GM19324 (cell line): ENCODE results near the gene PCED1B.

ENCODE experiments used
- ATAC-seq: cut with Tn5 transposase; IDR thresholded peaks from one replicate; pipeline ENCODE4 v1.9.1; 2021; ENCODE audit warnings: mild to moderate bottlenecking, moderate library complexity; ENCODE audit not compliant: unreplicated experiment, low FRiP score

PCED1B gene

DNA sequence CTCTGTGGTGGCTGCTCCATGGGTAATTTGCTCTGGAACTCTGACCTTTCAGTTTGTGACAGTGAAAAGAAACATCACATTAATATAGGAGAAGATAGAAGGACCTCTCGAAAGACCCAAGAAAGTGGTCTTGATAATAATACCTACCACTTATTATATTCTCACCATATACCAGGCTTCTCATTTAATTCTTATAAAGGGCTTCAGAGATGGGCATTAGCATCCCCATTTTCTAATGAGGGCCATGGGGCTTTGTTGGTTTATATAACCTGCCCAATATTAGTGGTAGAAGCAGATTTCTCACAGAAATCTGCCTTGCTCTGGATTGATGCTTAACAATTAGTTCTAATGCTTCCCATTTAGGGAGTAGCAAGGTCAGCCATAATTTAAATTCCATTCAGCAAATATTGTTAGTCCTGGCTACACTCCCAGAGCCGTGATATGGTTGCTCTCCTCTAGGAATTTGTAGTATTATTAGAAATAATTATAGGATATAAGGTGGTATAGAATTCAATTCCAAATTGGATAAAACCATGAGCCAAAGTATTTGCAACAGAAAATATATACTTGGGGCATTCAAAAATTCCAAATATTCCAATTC, 7.8 kb downstream of the PCED1B start:
- no peak for ATAC-seq

DNA sequence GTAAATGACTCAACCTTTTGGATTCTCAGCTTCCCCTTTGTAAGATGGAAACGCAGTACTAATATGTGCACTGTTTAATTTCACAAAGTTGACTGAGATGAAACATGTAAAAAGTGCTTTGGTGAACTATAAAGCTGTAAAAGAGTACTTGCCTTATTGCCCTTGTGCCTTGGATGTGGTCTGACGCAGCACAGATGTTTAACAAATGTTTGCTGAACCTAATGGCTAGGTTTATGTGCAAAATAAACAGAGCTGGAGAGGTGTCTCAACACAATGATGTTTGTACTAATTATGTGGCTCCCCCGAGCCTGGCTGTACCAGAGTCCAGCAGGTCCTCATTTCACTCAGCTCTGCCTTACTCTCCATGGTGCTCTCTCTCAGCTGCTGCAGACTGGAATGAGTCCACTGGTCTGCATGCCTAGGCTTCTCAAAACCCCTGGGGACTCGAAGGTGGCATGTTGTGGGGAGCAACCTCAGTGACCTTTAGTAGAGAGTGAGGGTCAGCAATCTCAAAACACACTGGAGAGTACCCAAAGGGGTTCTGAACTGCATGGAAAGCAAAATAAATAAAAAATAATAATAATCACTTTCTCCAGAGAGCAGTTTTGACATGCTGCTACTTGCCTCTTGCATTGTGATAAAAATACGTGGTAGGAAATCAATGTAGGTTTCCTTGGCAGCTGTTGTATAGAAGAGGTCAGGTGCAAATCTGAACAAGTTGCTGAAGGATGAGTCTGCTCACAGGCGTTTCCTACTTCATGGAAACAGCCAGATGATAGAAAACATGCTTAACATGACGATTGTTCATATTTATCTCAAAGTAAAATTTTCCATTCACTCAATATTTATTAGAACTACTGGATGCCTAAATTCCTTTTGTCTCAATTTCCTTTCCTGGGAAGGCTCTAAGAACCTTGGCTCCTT, 8.9 kb downstream of the PCED1B start:
- ATAC-seq, result no peak

DNA sequence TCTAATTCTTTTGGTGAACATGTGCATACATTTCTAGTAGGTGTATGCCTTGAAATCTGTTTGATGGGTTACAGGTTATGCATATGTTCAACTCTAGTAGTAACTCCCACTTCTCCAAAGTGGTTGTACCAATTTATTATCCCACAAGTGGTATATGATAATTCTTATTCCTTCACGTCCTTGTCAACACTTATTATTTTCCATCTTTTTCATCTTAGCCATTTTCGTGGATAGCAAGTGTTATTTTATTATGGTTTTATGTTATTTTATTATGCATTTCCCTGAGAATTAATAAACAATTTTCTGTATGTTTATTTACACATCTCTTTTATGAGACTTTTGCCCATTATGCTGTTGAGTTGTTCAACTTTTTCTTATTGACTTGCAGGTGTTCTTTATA, 11.6 kb downstream of the PCED1B start:
- ATAC-seq, result no peak

DNA sequence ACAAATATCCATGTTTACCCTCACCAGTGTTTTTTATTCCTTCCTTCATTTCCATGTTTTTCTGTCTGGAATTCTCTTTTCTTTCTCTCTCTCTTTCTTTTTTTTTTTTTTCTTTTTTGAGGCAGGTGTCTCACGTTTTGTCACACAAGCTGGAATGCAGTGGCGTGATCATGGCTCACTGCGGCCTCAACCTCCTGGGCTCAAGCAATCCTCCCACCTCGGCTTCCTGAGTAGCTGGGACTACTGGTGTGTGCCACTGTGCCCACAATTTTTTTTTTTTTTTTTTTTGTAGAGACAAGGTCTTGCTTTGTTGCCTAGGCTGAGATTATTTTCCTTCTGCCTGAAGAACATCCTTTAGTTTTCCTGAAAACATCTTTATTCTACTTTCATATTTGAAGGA, 15.4 kb downstream of the PCED1B start:
- ATAC-seq, result no peak

DNA sequence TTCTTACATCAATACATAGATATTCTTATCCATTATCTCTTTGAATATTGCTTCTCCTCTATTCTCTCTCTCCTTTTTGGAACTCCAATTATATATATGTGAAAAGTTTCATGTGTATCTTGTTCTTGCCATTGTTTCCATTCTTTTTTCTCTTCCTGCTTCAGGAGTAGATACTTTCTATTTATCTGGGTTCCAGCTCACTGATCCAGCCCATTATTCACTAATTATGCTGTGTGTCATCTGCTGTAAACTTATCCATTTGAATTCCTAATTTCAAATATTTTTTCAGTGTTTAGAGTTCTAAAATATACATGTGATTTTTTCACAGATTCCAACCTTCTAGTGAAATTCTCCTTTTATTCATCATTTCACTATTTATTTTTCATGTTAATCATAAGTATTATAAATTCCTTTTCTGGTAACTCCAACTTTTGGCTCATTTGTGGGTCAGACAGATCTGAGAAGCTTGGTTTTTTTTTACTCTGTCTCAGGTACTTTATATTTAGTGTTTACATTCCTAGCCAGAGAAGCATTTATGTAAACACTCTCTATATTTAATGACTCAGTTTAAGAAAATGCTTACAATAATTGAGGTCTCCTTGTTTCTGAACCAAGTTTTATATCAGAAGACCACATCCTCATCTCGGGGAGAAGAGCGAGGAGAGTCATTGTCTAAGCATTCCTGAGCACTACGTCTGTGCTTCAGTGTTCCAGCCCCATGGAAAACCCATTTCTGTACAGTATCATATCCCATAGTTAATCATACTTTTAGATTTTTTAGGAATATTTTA, 16.2 kb downstream of the PCED1B start:
- ATAC-seq, result no peak

DNA sequence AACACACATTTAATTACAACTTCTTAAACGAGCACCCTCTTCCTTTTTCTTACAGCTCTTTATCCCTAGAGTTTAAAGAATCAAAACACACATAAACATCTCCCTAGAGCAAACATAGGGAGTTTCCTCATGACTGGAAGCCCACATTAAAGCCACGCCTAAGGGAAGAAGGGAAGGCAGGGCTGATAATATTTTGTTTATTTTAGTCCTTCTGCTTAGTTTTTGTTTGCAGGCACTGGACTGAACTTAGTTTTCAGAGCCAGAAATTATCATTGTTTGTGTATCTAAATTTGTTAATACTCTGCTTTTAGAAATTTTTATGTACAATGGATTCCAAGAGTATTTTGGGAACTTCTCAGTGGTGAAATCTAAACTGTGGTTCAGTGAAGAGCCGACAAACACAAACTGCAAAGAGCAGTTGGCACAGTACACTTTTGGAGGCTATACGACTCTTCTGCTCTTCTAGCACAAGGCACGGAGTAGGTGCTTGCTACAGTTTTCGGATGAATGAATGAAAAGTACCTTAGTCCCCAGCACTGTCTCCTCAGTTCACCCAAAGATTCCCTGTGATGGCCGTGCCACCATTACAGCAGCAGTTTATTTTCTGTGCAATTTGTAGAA, 18.0 kb downstream of the PCED1B start:
- no peak for ATAC-seq

DNA sequence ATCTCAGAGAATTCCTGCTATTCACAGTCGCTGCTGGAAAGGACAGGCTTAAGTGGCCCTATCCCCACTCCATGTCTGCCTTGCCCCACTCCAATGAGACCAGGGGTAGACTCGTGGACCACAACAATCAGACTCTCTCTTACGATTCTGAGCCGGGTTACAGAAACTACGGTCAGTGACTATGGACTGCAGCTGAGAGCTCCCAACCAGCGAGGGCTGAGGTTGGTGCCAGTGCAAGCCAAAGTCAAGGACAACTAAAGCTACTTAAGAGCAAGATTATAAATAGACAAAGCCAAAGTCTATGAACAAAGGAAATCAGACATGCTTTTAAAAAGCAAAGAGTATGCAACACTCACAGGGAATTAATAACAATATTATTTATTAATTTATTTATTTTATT, 18.7 kb downstream of the PCED1B start:
- ATAC-seq, result no peak

DNA sequence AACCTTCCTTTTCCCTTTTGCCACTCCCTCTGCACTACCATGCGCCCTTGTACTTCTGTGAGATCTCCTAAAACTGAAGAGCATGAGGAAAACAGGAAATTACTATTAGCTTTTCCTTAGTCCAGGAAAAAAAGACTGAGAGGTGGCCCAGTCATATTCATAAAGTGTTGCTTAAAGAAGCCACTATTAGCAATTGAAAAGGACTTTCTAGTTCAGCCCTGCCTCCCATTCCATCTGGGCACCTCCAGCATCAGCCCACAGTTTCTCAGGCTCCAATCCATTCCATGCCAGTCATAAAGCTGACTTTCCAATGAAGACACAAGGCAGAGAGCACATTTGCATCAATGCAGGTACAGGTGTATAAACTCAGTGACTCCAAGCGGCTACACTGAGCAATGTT, 20.2 kb downstream of the PCED1B start:
- ATAC-seq, result no peak

DNA sequence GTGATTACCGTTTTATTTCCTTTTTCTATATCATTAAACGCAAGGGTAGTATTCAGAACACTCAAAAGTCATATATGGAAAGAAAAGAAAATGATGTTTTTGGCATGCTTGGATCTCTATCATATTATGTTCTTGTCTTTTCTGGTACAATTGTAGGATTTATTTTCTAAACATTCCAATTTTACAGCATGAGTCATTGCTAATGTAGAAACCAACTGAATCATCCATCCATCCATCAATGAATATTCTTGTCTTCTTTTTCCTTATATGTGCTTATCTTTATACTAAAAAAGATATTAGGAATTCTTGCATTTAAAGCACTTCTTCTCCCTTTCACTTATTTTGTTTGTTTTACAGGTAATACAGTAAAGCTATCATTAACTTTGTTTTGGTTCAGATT, 20.7 kb downstream of the PCED1B start:
- ATAC-seq, result no peak

DNA sequence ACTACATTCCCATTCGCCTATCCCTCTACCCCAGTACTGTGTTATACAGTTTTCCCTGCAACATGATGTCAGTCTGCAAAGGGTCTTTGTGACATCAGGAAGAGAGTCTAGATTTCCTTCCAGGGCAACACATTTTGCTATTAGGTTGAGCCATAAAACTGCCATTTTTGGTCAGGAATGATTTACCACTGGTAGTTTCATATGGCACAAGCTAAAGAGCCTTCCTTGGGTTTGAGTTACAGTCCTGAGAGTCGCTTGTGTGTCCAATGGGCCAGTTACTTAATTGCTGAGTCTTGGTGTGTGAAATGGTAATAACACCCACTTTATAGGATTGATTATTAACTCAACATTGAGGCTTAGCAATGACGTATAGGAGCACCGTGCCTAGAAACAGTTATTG, 23.0 kb downstream of the PCED1B start:
- ATAC-seq, result no peak

DNA sequence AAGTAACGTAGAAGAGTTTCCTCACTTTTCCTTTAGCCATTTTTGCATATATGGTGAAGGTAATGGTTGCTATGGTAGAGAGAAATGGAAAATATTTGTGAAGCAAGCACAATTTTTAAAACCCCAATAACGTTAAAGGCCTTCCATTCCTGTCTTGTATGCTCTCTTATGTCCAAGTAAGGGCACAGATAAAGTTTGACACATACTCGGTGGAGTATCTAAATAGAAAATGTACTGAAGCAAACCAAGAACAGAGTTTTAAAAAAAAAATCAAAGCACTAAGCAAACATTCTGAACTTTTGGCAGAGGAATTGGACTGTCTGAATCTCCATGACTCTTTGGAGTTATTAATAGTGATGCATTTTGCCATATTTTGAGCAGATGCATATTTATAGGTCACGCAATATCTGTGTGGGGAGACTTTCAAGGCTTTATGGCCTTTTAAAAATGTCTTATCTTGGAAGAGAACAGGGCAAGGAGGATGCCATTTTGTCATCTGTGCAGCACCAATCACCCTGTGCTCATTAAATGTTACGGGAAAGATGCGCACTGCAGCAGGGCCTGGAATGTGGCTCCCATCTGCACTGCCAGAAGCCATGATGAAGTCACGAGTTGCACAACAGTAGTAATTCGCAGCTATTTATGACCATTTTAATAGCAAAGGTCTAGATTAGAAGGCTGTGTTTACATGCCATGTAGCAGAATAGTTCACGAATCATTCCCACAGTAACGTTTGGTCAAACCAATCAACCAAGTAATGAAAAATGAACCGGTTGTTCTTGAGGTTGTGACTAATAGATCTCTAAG, 23.6 kb downstream of the PCED1B start:
- ATAC-seq, result no peak

DNA sequence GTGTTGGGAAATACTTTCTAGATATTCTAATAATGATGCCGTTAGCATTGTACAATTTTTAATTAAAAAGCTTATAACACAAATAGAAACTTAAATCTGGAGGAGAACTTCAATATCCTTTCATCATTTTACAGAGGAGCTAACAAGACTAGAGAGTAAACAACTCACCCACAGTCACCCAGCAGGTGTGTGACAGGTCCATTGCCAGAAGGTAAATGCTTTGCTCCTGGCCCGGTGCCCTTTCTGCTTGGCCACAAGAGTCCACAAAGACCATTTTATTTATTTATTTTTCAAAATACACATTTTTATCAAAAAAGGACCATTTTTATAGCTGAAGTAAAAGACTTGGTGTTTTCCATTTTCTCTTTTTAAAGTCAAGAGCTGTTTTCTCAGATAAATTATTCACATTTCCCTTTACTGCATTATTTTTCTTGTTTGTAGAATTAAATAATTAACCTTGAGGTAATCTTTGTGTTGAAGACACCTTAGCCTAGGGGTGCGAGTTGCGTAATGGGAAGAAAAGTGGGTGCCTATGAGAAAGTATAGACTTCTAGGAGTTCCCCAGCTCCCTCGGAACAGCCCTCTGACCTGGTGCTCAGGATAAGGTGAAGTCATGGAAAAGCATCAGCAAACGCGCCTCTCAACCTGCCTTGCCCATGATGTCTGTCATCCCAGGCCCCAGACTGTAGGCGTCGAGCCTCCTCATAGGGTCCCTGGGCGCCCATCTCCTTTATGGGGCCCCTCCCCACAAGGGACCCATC, 26.7 kb downstream of the PCED1B start:
- ATAC-seq, result no peak

DNA sequence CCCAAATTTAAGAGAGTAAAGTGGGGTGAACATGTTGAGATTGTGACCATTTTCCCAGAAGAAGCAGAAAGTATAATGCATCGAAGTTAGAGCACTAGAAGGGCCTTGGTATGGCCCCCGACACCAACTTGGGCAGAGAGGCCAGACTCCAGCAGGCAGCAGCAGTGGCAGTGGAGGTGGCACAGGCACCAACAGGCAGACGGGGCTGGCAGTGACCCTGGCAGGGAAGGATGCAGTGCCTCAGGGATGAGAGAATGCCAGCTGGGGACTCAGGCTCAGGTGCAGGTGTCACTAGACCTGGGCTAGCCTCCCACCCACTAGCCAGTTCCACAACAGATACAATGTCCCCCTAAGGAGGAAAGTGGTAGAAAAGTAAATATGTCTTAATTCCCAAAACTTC, 28.0 kb downstream of the PCED1B start:
- no peak for ATAC-seq

DNA sequence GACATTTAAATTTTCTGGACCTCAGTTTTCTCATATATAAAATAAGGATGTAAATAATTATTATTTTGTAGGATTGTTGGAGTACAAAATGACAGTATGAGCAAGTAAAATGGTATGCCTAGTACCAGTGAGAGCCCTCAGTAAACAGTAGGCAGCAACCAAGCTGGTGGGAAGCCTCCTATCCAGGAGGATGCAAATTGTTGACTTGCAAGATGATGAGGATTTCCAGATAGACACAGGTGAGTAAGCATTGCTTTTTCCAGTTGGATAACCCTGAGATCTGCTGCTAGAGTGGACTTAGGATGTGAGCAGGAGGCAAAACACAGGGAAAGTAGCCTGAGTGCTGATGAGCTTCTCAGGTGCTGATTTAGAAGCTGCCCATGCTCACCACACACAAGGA, 28.5 kb downstream of the PCED1B start:
- ATAC-seq, result no peak

DNA sequence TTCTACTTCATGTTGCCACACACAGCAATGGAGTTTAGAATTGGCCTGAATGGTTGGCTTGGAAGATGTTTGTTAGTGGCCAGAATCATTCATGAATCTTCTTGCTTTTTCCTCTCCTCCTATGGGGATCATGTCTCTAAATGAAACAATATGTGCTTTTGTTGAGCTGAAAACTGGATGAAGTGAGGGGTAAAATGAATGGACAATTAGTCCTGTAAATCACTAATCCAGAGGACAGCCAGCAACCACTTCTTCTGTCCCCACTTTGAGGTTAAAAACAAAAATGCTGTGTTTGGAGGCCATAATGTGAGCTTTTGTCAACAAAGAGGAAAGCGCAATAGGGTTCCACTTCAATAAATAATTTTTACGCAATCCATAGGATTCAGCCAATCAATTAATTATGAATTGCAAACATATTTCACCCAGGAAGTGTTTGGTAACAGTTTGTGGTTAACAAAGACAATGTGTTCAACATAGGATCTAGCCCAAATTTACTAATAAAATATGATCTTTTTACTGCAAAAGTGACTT, 30.7 kb downstream of the PCED1B start:
- ATAC-seq, result no peak

DNA sequence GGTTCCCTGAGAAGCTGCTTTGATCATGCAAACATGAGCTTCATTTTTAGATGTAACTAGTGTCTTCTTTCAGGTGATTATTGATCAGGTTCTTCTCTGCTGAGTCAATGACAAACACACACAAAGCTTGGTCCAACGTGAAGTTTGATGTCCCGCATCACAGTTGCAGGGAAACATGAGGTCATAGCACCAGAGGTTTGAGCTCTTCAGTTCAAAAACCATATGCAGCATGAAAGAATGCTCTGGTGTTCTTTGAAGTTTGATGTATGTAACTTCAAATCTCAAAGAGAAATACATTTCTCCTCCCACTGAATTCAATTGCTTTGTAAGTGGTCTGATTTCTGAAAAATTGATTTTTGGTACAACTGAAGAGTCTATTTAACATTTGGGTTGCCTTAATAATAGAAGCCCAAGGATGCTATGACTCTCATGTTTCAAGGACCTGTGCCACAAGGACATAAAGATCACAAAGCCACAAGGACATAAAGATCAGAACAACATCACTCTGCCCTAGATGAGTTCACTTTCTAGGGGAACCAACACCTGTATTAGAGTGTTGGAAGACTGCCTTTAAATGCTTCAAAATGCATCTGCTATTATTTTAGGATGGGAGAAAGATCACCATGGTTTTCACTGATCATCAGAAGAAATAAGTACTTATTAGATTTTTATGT, 31.4 kb downstream of the PCED1B start:
- no peak for ATAC-seq

DNA sequence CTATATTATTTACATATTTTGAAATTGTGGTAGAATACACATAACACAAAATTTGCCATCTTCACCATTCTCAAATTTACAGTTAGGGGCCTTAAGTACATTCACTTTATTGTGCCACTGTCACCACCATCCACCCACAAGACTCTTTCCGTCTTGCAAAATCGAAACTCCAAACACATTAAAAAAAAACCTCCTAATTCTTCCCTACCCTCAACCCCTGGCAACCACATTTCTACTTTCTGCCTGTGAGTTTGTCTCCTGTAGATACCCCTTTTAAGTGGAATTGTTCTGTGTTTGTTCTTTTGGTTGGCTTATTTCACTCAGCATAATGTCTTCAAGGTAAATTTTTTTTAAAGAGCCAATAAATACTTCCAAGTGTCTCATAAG, 32.0 kb downstream of the PCED1B start:
- no peak for ATAC-seq

DNA sequence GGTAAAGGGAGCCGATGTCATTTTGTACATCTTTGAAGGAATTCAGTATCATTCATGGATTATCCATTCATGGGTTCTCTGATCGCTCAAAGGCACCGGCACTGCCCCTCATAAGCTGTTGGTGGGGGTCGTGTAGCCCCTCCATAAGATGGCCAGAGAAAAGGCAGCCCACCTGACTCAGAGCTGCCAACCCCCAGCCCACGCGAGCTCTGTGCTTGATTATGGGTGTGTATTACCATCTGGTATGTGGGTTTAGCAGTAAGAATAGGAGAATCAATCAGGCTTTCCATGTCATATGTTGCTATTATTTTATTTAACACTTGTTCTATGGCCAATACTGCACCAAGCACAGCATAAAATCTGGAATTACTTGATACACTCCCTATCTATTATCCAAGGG, 32.4 kb downstream of the PCED1B start:
- ATAC-seq, result no peak

DNA sequence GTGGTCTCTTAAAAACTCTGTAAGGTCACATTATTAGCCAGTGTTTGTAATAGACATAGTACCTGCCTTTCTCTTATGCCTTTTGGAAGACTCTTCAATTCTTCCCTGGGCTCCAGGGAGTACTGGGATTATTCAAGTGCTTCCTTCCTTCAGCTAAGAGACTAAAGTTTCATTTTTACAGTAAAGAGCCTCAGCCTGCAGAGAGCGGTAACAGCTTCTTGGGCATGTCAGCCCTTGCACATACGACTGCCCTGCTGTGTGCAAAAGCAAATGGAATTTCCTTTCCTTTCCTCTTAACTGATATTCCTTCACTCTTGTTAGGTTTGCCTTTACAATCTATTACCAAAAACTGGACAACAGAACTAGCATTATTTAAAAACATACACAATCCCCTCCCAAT, 33.3 kb downstream of the PCED1B start:
- ATAC-seq, result no peak
